HepG2 (cell line): ENCODE results near the gene SLC39A1. TPM values are rescaled to one million over a fixed set of nuclear protein-coding genes. Genes with fewer than 3 reads are reported as not detected.
A peak's percentile ranks its signal among the peaks of the same experiment; 100 is the strongest.

Experiments used
- BCL6 ChIP-seq: IDR thresholded peaks from 2 replicates; pipeline ENCODE4 v1.6.1; 2016; ENCODE audit warnings: missing genetic modification reagents, missing compliant biosample characterization
- ESRRA ChIP-seq: sonication (generic); formaldehyde crosslinking; IDR thresholded peaks from 2 replicates; pipeline ENCODE4 v1.5.1; 2020; ENCODE audit warnings: mild to moderate bottlenecking, low read depth, missing genetic modification reagents
- KLF6 ChIP-seq: IDR thresholded peaks from 2 replicates; pipeline ENCODE4 v1.8.0; 2016; ENCODE audit warnings: missing biosample characterization, missing genetic modification reagents
- RBAK ChIP-seq: sonication (generic); formaldehyde crosslinking; IDR thresholded peaks from 2 replicates; pipeline ENCODE4 v1.5.1; 2020; ENCODE audit warnings: mild to moderate bottlenecking, missing genetic modification reagents
- REXO4 ChIP-seq: sonication (generic); formaldehyde crosslinking; IDR thresholded peaks from 2 replicates; pipeline ENCODE4 v1.8.0; 2022; ENCODE audit warnings: missing genetic modification reagents, mild to moderate bottlenecking, borderline replicate concordance
- SNAPC4 ChIP-seq: sonication (generic); formaldehyde crosslinking; IDR thresholded peaks from 2 replicates; pipeline ENCODE4 v1.4.0; 2020; ENCODE audit warnings: mild to moderate bottlenecking, missing genetic modification reagents
- STAG1 ChIP-seq: sonication (generic); formaldehyde crosslinking; IDR thresholded peaks from 2 replicates; pipeline ENCODE4 v1.4.0; 2020; ENCODE audit warnings: missing genetic modification reagents
- TP53 ChIP-seq: sonication (generic); formaldehyde crosslinking; conservative IDR thresholded peaks from 2 replicates; pipeline ENCODE4 v1.4.0; 2020; ENCODE audit warnings: missing genetic modification reagents
- ZBTB34 ChIP-seq: sonication (generic); formaldehyde crosslinking; IDR thresholded peaks from 2 replicates; pipeline ENCODE4 v1.8.0; 2022; ENCODE audit warnings: mild to moderate bottlenecking, missing genetic modification reagents
- ZHX2 ChIP-seq, 2 experiments: sonication (generic) in 1 of 2; formaldehyde crosslinking in 1 of 2; IDR thresholded peaks; 2 replicates each; pipeline versions ENCODE4 v1.6.1 to v1.9.0; 2014 to 2022; ENCODE audit warnings: antibody characterized with exemption in 1 of 2, borderline replicate concordance in 1 of 2, inconsistent platforms in 1 of 2, low read depth in 1 of 2, missing genetic modification reagents in 1 of 2
- ZNF720 ChIP-seq: sonication (generic); formaldehyde crosslinking; IDR thresholded peaks from 2 replicates; pipeline ENCODE4 v1.4.0; 2020; ENCODE audit warnings: missing genetic modification reagents
- ZNF841 ChIP-seq: sonication (generic); formaldehyde crosslinking; IDR thresholded peaks from 2 replicates; pipeline ENCODE4 v1.8.1; 2023; ENCODE audit warnings: missing genetic modification reagents, borderline replicate concordance
- ZSCAN5A ChIP-seq: sonication (generic); formaldehyde crosslinking; IDR thresholded peaks from 2 replicates; pipeline ENCODE4 v1.8.0; 2022; ENCODE audit warnings: mild to moderate bottlenecking, missing genetic modification reagents, borderline replicate concordance
- polyA plus RNA-seq, 8 experiments: library from polyadenylated mRNA; depleted of rRNA in 3 of 8; stranded (reverse) in 7 of 8; unstranded in 1 of 8; fragments of >200 nt; fragmentation: Illumina TruSeq in 4 of 8; extraction: Trizol in 4 of 8; gene quantifications; 2 replicates each; pipeline versions ENCODE4 v1.2.1 to v1.2.3, GENCODE V29; 2011 to 2016; ENCODE audit warnings: low read depth in 4 of 8, missing spikeins in 1 of 8, mixed read lengths in 1 of 8; ENCODE audit not compliant: insufficient read depth in 1 of 8
- total RNA-seq, 5 experiments: library from RNA; depleted of rRNA; stranded (reverse); fragments of >200 nt; fragmentation: Illumina TruSeq; extraction: Trizol; gene quantifications; 2 replicates each; pipeline ENCODE4 v1.2.3, GENCODE V29; 2016; ENCODE audit warnings: low read depth in 1 of 5

Gene SLC39A1
- total and polyA plus RNA-seq, 2 of the 13 experiments (the other 11 are each of a cell fraction or from before 2014, with no cell fraction given): 71.2 to 78.4 TPM

GRCh38 chr1:153977250-153978240 is 14.2 kb upstream of the SLC39A1 start, which contains the start of gene JTB (continued):
- TF ChIP-seq SNAPC4 (CRISPR knock-in tag) (0 out of 2 replicates have a peak, but pooled peaks have one; percentile 33), ESRRA (CRISPR knock-in tag) (peak; percentile 53; the same call in 1 of the 2 replicates), TP53 (CRISPR knock-in tag) (no peak), ZBTB34 (CRISPR knock-in tag) (no peak), ZNF841 (CRISPR knock-in tag) (no peak), KLF6 (CRISPR knock-in tag) (peak; percentile 36; the same call in 1 of the 2 replicates), RBAK (CRISPR knock-in tag) (no peak), STAG1 (CRISPR knock-in tag) (no peak), ZHX2 (IDR thresholded peaks at IDR 0.05; ENCODE audit: low read depth) (peak; percentile 70; the same call in 1 of the 2 replicates), ZHX2 (CRISPR knock-in tag; IDR thresholded peaks at IDR 0.05; ENCODE audit: borderline replicate concordance) (no peak), ZNF720 (CRISPR knock-in tag) (no peak), BCL6 (peak; percentile 10; the same call in 1 of the 2 replicates), REXO4 (CRISPR knock-in tag) (no peak), ZSCAN5A (CRISPR knock-in tag) (peak; percentile 36)
